Measurements from ENCODE around the gene TDRD10.

The TDRD10 gene

GRCh38 chr1:154460695-154461260, 41.2 kb upstream of the TDRD10 start:
- H3K9ac ChIP-seq (ENCODE audit: low read length): no peak overlapping the region
- no peak overlapping the region for H3K4me2 ChIP-seq (ENCODE audit: low read depth, low read length)
- H3K27me3 ChIP-seq (replicated peaks; ENCODE audit: insufficient read depth, low read length): no peaks in the 10 kb centered on the region
- H4K20me1 ChIP-seq (ENCODE audit: insufficient read depth, low read length): no peaks in the 10 kb centered on the region
- 0 out of 2 replicates have a peak, but pooled peaks cover 2% of the 10 kb centered on the region for H3K79me2 ChIP-seq (ENCODE audit: low read length)
- no peaks in the 10 kb centered on the region for H3K9me3 ChIP-seq (replicated peaks; ENCODE audit: insufficient read depth, low read length)
- TF ChIP-seq, protein P1, sequence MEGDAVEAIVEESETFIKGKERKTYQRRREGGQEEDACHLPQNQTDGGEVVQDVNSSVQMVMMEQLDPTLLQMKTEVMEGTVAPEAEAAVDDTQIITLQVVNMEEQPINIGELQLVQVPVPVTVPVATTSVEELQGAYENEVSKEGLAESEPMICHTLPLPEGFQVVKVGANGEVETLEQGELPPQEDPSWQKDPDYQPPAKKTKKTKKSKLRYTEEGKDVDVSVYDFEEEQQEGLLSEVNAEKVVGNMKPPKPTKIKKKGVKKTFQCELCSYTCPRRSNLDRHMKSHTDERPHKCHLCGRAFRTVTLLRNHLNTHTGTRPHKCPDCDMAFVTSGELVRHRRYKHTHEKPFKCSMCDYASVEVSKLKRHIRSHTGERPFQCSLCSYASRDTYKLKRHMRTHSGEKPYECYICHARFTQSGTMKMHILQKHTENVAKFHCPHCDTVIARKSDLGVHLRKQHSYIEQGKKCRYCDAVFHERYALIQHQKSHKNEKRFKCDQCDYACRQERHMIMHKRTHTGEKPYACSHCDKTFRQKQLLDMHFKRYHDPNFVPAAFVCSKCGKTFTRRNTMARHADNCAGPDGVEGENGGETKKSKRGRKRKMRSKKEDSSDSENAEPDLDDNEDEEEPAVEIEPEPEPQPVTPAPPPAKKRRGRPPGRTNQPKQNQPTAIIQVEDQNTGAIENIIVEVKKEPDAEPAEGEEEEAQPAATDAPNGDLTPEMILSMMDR (IDR thresholded peaks at IDR 0.05; ENCODE audit: low read length): no peak
- no peak for TF ChIP-seq EZH2phosphoT487 (IDR thresholded peaks at IDR 0.05; ENCODE audit: low read length)
- no peak for TF ChIP-seq EZH2 (optimal IDR thresholded peaks at IDR 0.05; ENCODE audit: low read depth, low read length)
- H2AFZ ChIP-seq (ENCODE audit: low read length): no peak overlapping the region
- peaks cover 1% of the 10 kb centered on the region; the same call in 1 of the 2 replicates for H3K4me1 ChIP-seq (ENCODE audit: low read length)
- no peaks in the 10 kb centered on the region for H3K9me2 ChIP-seq (replicated peaks; ENCODE audit: insufficient read depth, low read length)
- no peak for DNase-seq
- peaks cover 6% of the 10 kb centered on the region; the same call in 1 of the 2 replicates for H3F3A ChIP-seq (ENCODE audit: insufficient read depth, low read length)
- no peak overlapping the region for H3K27ac ChIP-seq (ENCODE audit: low read length)
- no peak overlapping the region for H3K4me3 ChIP-seq (ENCODE audit: low read length)
- H3K36me3 ChIP-seq (replicated peaks; ENCODE audit: insufficient read depth, low read length): peaks cover 4% of the 10 kb centered on the region

DNA sequence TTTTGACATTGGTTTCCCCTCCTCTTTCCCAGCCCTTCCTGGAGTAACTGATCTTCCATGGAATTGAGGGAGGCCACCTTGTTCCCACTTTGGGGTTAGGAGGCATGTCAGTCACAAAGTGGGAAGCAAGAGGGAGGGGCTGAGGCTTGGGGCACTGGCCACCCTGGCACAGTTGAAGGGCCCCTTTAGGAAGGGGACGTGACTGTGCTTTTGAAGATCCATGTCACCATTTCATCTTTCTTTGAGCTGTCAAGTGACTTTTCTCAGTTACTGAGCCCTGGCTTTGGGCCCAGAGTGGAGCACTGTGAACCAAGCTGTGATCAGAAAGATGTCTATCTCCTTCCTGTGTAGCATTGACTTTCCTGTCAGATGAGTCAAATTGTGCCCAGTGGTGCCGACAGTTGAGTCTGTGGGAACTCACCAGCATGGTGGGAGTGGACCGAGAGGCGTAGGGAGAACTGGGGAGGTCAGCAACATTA, 38.5 kb upstream of the TDRD10 start:
- Histone ChIP-seq H4K20me1 (ENCODE audit: insufficient read depth, low read length) (no peaks in the 10 kb centered on the region), H3K4me2 (ENCODE audit: low read depth, low read length) (no peak overlapping the region)
- DNase-seq: no peak

DNA sequence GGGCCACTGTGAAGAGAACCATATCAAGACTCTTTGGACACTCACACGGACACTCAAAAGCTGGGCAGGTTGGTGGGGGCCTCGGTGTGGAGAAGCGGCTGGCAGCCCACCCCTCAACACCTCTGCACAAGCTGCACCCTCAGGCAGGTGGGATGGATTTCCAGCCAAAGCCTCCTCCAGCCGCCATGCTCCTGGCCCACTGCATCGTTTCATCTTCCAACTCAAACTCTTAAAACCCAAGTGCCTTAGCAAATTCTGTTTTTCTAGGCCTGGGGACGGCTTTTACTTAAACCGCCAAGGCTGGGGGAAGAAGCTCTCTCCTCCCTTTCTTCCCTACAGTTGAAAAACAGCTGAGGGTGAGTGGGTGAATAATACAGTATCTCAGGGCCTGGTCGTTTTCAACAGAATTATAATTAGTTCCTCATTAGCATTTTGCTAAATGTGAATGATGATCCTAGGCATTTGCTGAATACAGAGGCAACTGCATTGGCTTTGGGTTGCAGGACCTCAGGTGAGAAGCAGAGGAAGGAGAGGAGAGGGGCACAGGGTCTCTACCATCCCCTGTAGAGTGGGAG, 36.3 kb upstream of the TDRD10 start:
- H3K27me3 ChIP-seq (replicated peaks; ENCODE audit: insufficient read depth, low read length): no peaks in the 10 kb centered on the region
- DNase-seq: no peak
- no peaks in the 10 kb centered on the region for H3K9me3 ChIP-seq (replicated peaks; ENCODE audit: insufficient read depth, low read length)
- no peak overlapping the region for H3K27ac ChIP-seq (ENCODE audit: low read length)
- no peaks in the 10 kb centered on the region; the same call in 1 of the 2 replicates for H3K36me3 ChIP-seq (replicated peaks; ENCODE audit: insufficient read depth, low read length)
- H3K9me2 ChIP-seq (replicated peaks; ENCODE audit: insufficient read depth, low read length): no peaks in the 10 kb centered on the region
- H2AFZ ChIP-seq (ENCODE audit: low read length): no peak overlapping the region
- H3K4me2 ChIP-seq (ENCODE audit: low read depth, low read length): no peak overlapping the region
- peaks cover 26% of the 10 kb centered on the region; the same call in 1 of the 2 replicates for H3F3A ChIP-seq (ENCODE audit: insufficient read depth, low read length)
- H4K20me1 ChIP-seq (ENCODE audit: insufficient read depth, low read length): no peaks in the 10 kb centered on the region
- TF ChIP-seq EZH2phosphoT487 (IDR thresholded peaks at IDR 0.05; ENCODE audit: low read length): no peak
- TF ChIP-seq EZH2 (optimal IDR thresholded peaks at IDR 0.05; ENCODE audit: low read depth, low read length): no peak
- TF ChIP-seq, protein P1 (IDR thresholded peaks at IDR 0.05; ENCODE audit: low read length): no peak
- no peak overlapping the region for H3K4me3 ChIP-seq (ENCODE audit: low read length)
- no peaks in the 10 kb centered on the region for H3K79me2 ChIP-seq (ENCODE audit: low read length)
- no peak overlapping the region for H3K9ac ChIP-seq (ENCODE audit: low read length)
- H3K4me1 ChIP-seq (ENCODE audit: low read length): peaks cover 8% of the 10 kb centered on the region; the same call in 1 of the 2 replicates

More for the DNA sequence above, 38.5 kb upstream of the TDRD10 start:
- no peaks in the 10 kb centered on the region for H3K9me2 ChIP-seq (replicated peaks; ENCODE audit: insufficient read depth, low read length)
- H3K9me3 ChIP-seq (replicated peaks; ENCODE audit: insufficient read depth, low read length): no peaks in the 10 kb centered on the region
- peaks cover 8% of the 10 kb centered on the region; the same call in 1 of the 2 replicates for H3K4me1 ChIP-seq (ENCODE audit: low read length)
- H3K27ac ChIP-seq (ENCODE audit: low read length): no peak overlapping the region
- no peak overlapping the region for H2AFZ ChIP-seq (ENCODE audit: low read length)
- 0 out of 2 replicates have a peak, but pooled peaks cover 2% of the 10 kb centered on the region for H3K79me2 ChIP-seq (ENCODE audit: low read length)
- peaks cover 4% of the 10 kb centered on the region; the same call in 1 of the 2 replicates for H3K36me3 ChIP-seq (replicated peaks; ENCODE audit: insufficient read depth, low read length)
- TF ChIP-seq EZH2 (optimal IDR thresholded peaks at IDR 0.05; ENCODE audit: low read depth, low read length) (no peak), EZH2phosphoT487 (IDR thresholded peaks at IDR 0.05; ENCODE audit: low read length) (no peak)
- TF ChIP-seq, protein P1 (IDR thresholded peaks at IDR 0.05; ENCODE audit: low read length): no peak
- peaks cover 20% of the 10 kb centered on the region; the same call in 1 of the 2 replicates for H3F3A ChIP-seq (ENCODE audit: insufficient read depth, low read length)
- H3K27me3 ChIP-seq (replicated peaks; ENCODE audit: insufficient read depth, low read length): no peaks in the 10 kb centered on the region
- H3K9ac ChIP-seq (ENCODE audit: low read length): no peak overlapping the region
- no peak overlapping the region for H3K4me3 ChIP-seq (ENCODE audit: low read length)

Measured in MM.1S (cell line).